Right lobe of liver (tissue), 6 donors: ENCODE measurements around the gene AP5M1. TPM values are rescaled to one million over a fixed set of nuclear protein-coding genes. Genes with fewer than 3 reads are reported as not detected.
"Not testable (repeated sequence)": the region's sequence is repeated elsewhere in the genome, so short reads cannot be mapped to it uniquely, and the experiment has no call there.

Experiments
- ATAC-seq, 4 donors: fragments of 200-7000 bp; cut with Tn5 transposase; one replicate each; pipeline ENCODE4 v1.9.1; 2020; ENCODE audit warnings: mild to moderate bottlenecking in 4 of 4, moderate library complexity in 4 of 4
- DNase-seq, 3 donors: peaks; one replicate each; pipeline ENCODE4 v3.0.0-alpha.2; 2020
- H3K27ac ChIP-seq, 3 donors: fragments of 200-600 bp; one replicate each; pipeline ENCODE4 v1.8.0; 2022
- H3K27me3 ChIP-seq, 2 donors: fragments of 200-600 bp; one replicate each; pipeline ENCODE4 v1.8.0; 2022
- H3K36me3 ChIP-seq, 4 donors: fragments of 200-600 bp; sonication (generic) in 1 of 4; one replicate each; pipeline versions ENCODE4 v1.5.1 to v1.8.0; 2017 to 2022; ENCODE audit warnings: control low read depth in 1 of 4
- H3K4me1 ChIP-seq, 4 donors: fragments of 200-600 bp; sonication (generic) in 1 of 4; one replicate each; pipeline versions ENCODE4 v1.5.1 to v1.8.0; 2017 to 2022; ENCODE audit warnings: control low read depth in 1 of 4
- H3K4me3 ChIP-seq, 3 donors: fragments of 200-600 bp; one replicate each; pipeline ENCODE4 v1.8.0; 2022
- H3K9me3 ChIP-seq, 4 donors: fragments of 200-600 bp; sonication (generic) in 1 of 4; one replicate each; pipeline versions ENCODE4 v1.5.1 to v1.8.0; 2017 to 2022; ENCODE audit warnings: control low read depth in 1 of 4
- POLR2A ChIP-seq: fragments of 450-650 bp; IDR thresholded peaks from one replicate; pipeline ENCODE4 v1.6.1; 2017; ENCODE audit warnings: antibody characterized with exemption, mild to moderate bottlenecking
- WGBS: methylation state at CpG from one replicate; pipeline ENCODE4 v1.1.6; 2018; ENCODE audit warnings: low coverage, low lambda C conversion rate; ENCODE audit not compliant: insufficient coverage; ENCODE audit errors: missing lambda C conversion rate; 5-methylcytosine and 5-hydroxymethylcytosine counted together
- intact Hi-C, 2 donors: fragments of 100-400 bp; cut with DNase I; formaldehyde crosslinking; loops; one replicate each; pipeline versions ENCODE4 v1.11.2 to v1.14.1; 2022
- total RNA-seq, 6 experiments: library from RNA; depleted of rRNA in 2 of 6; stranded (reverse); fragments of >200 nt in 2 of 6; fragmentation: NEBNext Ultra II Directional in 3 of 6; extraction: Animal tissue kit (Norgen Biotek cat#: 25700) in 3 of 6; gene quantifications; one replicate each; pipeline versions ENCODE4 v1.1.0 to v1.2.4, GENCODE V29; 2016 to 2023
- TF ChIP-seq, protein P1 (sequence below), 4 donors: fragments of 200-600 bp in 3 of 4; fragments of 450-650 bp in 1 of 4; IDR thresholded peaks; one replicate each; pipeline versions ENCODE4 v1.5.1 to v1.8.0; 2016 to 2022; ENCODE audit warnings: antibody characterized with exemption in 4 of 4, mild to moderate bottlenecking in 2 of 4
- donor health status: DM: no; HTN: yes; CAD: no.
- donor health status: DM: no; HTN: no; CAD: no.
- donor health status: DM: no; HTN: no; CAD: no.
- donor health status: DM: no; HTN: yes; CAD: no.
- donor health status: DM: no; HTN: yes; CAD: no.

Gene AP5M1
- total RNA-seq, 6 experiments from 2014 or later, result 18.1 to 25.1 (median 21.6) TPM

GRCh38 chr14:57323721-57324120 is 55.0 kb downstream of the AP5M1 start:
- no peak for DNase-seq
- H3K9me3 ChIP-seq, result no peaks in the 10 kb centered on the region
- H3K4me1 ChIP-seq, result no peaks in the 10 kb centered on the region
- H3K27me3 ChIP-seq, result no peaks in the 10 kb centered on the region
- TF ChIP-seq POLR2A, result no peak
- TF ChIP-seq, protein P1, sequence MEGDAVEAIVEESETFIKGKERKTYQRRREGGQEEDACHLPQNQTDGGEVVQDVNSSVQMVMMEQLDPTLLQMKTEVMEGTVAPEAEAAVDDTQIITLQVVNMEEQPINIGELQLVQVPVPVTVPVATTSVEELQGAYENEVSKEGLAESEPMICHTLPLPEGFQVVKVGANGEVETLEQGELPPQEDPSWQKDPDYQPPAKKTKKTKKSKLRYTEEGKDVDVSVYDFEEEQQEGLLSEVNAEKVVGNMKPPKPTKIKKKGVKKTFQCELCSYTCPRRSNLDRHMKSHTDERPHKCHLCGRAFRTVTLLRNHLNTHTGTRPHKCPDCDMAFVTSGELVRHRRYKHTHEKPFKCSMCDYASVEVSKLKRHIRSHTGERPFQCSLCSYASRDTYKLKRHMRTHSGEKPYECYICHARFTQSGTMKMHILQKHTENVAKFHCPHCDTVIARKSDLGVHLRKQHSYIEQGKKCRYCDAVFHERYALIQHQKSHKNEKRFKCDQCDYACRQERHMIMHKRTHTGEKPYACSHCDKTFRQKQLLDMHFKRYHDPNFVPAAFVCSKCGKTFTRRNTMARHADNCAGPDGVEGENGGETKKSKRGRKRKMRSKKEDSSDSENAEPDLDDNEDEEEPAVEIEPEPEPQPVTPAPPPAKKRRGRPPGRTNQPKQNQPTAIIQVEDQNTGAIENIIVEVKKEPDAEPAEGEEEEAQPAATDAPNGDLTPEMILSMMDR (IDR thresholded peaks at IDR 0.05), result no peak
- no peaks in the 10 kb centered on the region for H3K36me3 ChIP-seq
- WGBS, result 76% methylated on average over 3 of the region's 3 CpGs
- H3K27ac ChIP-seq, result no peak overlapping the region
- ATAC-seq, result no peak
- H3K4me3 ChIP-seq, result no peak overlapping the region
- intact Hi-C loops, result no loop called here

DNA sequence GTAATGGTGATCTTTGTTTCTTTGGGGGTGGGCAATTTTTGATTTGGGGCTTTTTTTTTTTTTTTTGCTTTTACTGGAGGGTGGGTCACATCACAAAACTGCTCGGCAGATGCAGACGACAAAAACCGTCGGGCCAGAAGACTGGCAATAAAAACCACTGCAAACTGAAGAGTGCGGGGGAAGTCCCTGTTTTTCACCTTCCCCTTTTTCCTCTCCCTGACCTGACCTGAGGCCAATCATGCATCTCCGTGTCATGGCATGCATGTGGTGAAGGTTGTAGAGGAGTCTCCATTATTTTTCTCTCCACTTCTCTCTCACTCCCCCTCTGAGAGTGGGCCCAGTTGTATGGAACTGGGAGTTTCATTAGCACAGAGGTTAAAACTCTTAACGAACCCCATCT is 57.5 kb downstream of the AP5M1 start:
- TF ChIP-seq POLR2A, result no peak
- TF ChIP-seq, protein P1 (IDR thresholded peaks at IDR 0.05), result no peak
- intact Hi-C loops, result no loop called here

GRCh38 chr14:57329833-57330232 is 61.1 kb downstream of the AP5M1 start:
- no peaks in the 10 kb centered on the region for H3K36me3 ChIP-seq
- no peaks in the 10 kb centered on the region for H3K4me1 ChIP-seq
- no peak overlapping the region for H3K4me3 ChIP-seq
- no peak overlapping the region for H3K27ac ChIP-seq
- no peaks in the 10 kb centered on the region for H3K27me3 ChIP-seq
- intact Hi-C loops, result no loop called here
- no peaks in the 10 kb centered on the region for H3K9me3 ChIP-seq
- TF ChIP-seq, protein P1 (IDR thresholded peaks at IDR 0.05), result no peak
- TF ChIP-seq POLR2A, result no peak
- DNase-seq (no peak), ATAC-seq (no peak)

More for the DNA sequence above, 57.5 kb downstream of the AP5M1 start:
- Histone ChIP-seq H3K4me3 (no peak overlapping the region), H3K27ac (no peak overlapping the region), H3K36me3 (no peaks in the 10 kb centered on the region), H3K4me1 (no peaks in the 10 kb centered on the region), H3K27me3 (no peaks in the 10 kb centered on the region), H3K9me3 (no peaks in the 10 kb centered on the region)
- no peak for ATAC-seq
- DNase-seq, result no peak
- 71% methylated on average over 7 of the region's 7 CpGs for WGBS

DNA sequence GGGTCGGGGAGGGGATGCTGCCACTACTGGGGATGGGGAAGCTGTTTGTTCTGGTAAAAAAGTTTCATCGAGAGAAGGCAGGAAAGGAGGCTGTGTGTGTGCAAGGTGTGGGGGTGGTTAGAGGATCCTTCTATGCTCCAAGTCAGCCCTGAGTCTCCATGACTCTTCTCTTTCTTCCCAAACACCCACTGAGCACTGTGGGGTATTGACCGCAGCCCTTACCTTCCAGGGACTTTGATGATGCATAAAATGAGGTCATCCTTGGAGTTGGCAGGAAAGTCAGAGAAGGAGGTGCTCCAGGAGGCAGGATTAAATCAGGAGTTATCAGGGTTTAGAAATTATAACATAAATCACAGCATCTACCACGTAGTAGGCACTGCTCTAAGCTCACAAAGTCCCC is 63.7 kb downstream of the AP5M1 start:
- H3K27ac ChIP-seq, result not testable (repeated sequence)
- WGBS, result 60% methylated on average over 3 of the region's 4 CpGs

GRCh38 chr14:57333726-57334125 is 65.0 kb downstream of the AP5M1 start:
- DNase-seq, H3K4me1 ChIP-seq, intact Hi-C loops, H3K36me3 ChIP-seq, H3K9me3 ChIP-seq, H3K27me3 ChIP-seq, H3K27ac ChIP-seq, H3K4me3 ChIP-seq, ATAC-seq: not testable (repeated sequence)
- no CpG with 5 or more reads among the region's 31 CpGs for WGBS

More for the DNA sequence above, 63.7 kb downstream of the AP5M1 start:
- H3K9me3 ChIP-seq, H3K27me3 ChIP-seq, DNase-seq, H3K4me1 ChIP-seq, H3K4me3 ChIP-seq, intact Hi-C loops, ATAC-seq, H3K36me3 ChIP-seq: not testable (repeated sequence)

GRCh38 chr14:57343545-57344297 is 75.0 kb downstream of the AP5M1 start:
- H3K27me3 ChIP-seq, H3K4me1 ChIP-seq, ATAC-seq, H3K9me3 ChIP-seq, H3K27ac ChIP-seq, intact Hi-C loops, H3K4me3 ChIP-seq, H3K36me3 ChIP-seq, DNase-seq: not testable (repeated sequence)
- 79% methylated on average over 6 of the region's 34 CpGs for WGBS
